HG03064 (cell line): ENCODE results near the gene TARBP2.
"Not testable (repeated sequence)": the region's sequence is repeated elsewhere in the genome, so short reads cannot be mapped to it uniquely, and the experiment has no call there.

Source experiments
- ATAC-seq: cut with Tn5 transposase; IDR thresholded peaks from one replicate; pipeline ENCODE4 v1.9.1; 2021; ENCODE audit warnings: low read depth; ENCODE audit not compliant: unreplicated experiment

Gene TARBP2

GRCh38 chr12:53510181-53510812 is 9.2 kb downstream of the TARBP2 start:
- ATAC-seq: no peak

GRCh38 chr12:53513712-53514410 is 12.8 kb downstream of the TARBP2 start:
- no peak for ATAC-seq

GRCh38 chr12:53514628-53515290 is 13.7 kb downstream of the TARBP2 start:
- no peak for ATAC-seq

GRCh38 chr12:53515291-53515680 is 14.2 kb downstream of the TARBP2 start:
- ATAC-seq: no peak

- no peak for ATAC-seq
Observed at GRCh38 chr12:53516758-53517455, 15.8 kb downstream of the TARBP2 start.

GRCh38 chr12:53518381-53518780 is 17.3 kb downstream of the TARBP2 start:
- ATAC-seq: no peak

GRCh38 chr12:53523131-53523530 is 22.0 kb downstream of the TARBP2 start:
- no peak for ATAC-seq

GRCh38 chr12:53524476-53524875 is 23.4 kb downstream of the TARBP2 start:
- ATAC-seq: no peak

GRCh38 chr12:53530061-53530460 is 29.0 kb downstream of the TARBP2 start:
- no peak for ATAC-seq

GRCh38 chr12:53530920-53531319 is 29.8 kb downstream of the TARBP2 start:
- ATAC-seq: no peak

GRCh38 chr12:53532021-53532420 is 30.9 kb downstream of the TARBP2 start:
- no peak for ATAC-seq

- no peak for ATAC-seq
Observed at GRCh38 chr12:53532524-53533445, 31.7 kb downstream of the TARBP2 start.

GRCh38 chr12:53533471-53533870 is 32.4 kb downstream of the TARBP2 start:
- no peak for ATAC-seq

GRCh38 chr12:53536962-53537361 is 35.9 kb downstream of the TARBP2 start:
- no peak for ATAC-seq

- no peak for ATAC-seq
Observed at GRCh38 chr12:53538209-53538689, 37.2 kb downstream of the TARBP2 start.

- no peak for ATAC-seq
Observed at GRCh38 chr12:53539526-53539925, 38.4 kb downstream of the TARBP2 start.

- no peak for ATAC-seq
Observed at GRCh38 chr12:53543539-53543938, 42.5 kb downstream of the TARBP2 start.

- ATAC-seq: not testable (repeated sequence)
Observed at GRCh38 chr12:53548354-53548753, 47.3 kb downstream of the TARBP2 start.

GRCh38 chr12:53550131-53550530 is 49.0 kb downstream of the TARBP2 start:
- ATAC-seq: not testable (repeated sequence)

GRCh38 chr12:53550595-53550994 is 49.5 kb downstream of the TARBP2 start:
- ATAC-seq: no peak
